ENCODE data around the gene IL10RB. TPM values are rescaled to one million over a fixed set of nuclear protein-coding genes. Genes with fewer than 3 reads are reported as not detected.
"Not testable (repeated sequence)": the region's sequence is repeated elsewhere in the genome, so short reads cannot be mapped to it uniquely, and the experiment has no call there.

Gene IL10RB
- total and polyA plus RNA-seq, 2 experiments from 2014 or later, result 27.1 to 29.2 TPM

GRCh38 chr21:33315946-33316710 is 50.0 kb downstream of the IL10RB start:
- TF ChIP-seq, protein P1, sequence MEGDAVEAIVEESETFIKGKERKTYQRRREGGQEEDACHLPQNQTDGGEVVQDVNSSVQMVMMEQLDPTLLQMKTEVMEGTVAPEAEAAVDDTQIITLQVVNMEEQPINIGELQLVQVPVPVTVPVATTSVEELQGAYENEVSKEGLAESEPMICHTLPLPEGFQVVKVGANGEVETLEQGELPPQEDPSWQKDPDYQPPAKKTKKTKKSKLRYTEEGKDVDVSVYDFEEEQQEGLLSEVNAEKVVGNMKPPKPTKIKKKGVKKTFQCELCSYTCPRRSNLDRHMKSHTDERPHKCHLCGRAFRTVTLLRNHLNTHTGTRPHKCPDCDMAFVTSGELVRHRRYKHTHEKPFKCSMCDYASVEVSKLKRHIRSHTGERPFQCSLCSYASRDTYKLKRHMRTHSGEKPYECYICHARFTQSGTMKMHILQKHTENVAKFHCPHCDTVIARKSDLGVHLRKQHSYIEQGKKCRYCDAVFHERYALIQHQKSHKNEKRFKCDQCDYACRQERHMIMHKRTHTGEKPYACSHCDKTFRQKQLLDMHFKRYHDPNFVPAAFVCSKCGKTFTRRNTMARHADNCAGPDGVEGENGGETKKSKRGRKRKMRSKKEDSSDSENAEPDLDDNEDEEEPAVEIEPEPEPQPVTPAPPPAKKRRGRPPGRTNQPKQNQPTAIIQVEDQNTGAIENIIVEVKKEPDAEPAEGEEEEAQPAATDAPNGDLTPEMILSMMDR (IDR thresholded peaks at IDR 0.05; ENCODE audit: poor library complexity), result no peak
- TF ChIP-seq EZH2 (IDR thresholded peaks at IDR 0.05; ENCODE audit: borderline replicate concordance) (no peak), EZH2phosphoT487 (IDR thresholded peaks at IDR 0.05; ENCODE audit: low read depth, severe bottlenecking, unreplicated experiment) (no peak)
- no peaks in the 10 kb centered on the region for H4K20me1 ChIP-seq (ENCODE audit: insufficient read depth, poor library complexity, severe bottlenecking)
- no peaks in the 10 kb centered on the region for H3K9me2 ChIP-seq (replicated peaks; ENCODE audit: insufficient read depth)
- H3K36me3 ChIP-seq (replicated peaks; ENCODE audit: insufficient read depth, low read depth), result no peaks in the 10 kb centered on the region
- H3K4me1 ChIP-seq (ENCODE audit: insufficient read depth), result no peaks in the 10 kb centered on the region
- no peaks in the 10 kb centered on the region for H3K27me3 ChIP-seq
- H2AFZ ChIP-seq, result no peak overlapping the region
- H3K27ac ChIP-seq, result no peak overlapping the region
- H3K4me3 ChIP-seq, result no peak overlapping the region
- no peaks in the 10 kb centered on the region for H3K79me2 ChIP-seq
- WGBS (ENCODE audit: low lambda C conversion rate, missing lambda C conversion rate), result 71% methylated on average over 5 of the region's 5 CpGs
- H3K9me3 ChIP-seq (ENCODE audit: low read depth), result no peaks in the 10 kb centered on the region
- DNase-seq (ENCODE audit: low spot score), result no peak
- H3K4me2 ChIP-seq, result no peak overlapping the region

- no peak for DNase-seq (ENCODE audit: low spot score)
- H3K79me2 ChIP-seq, result no peaks in the 10 kb centered on the region
- H2AFZ ChIP-seq, result no peak overlapping the region
- TF ChIP-seq EZH2phosphoT487 (IDR thresholded peaks at IDR 0.05; ENCODE audit: low read depth, severe bottlenecking, unreplicated experiment) (no peak), EZH2 (IDR thresholded peaks at IDR 0.05; ENCODE audit: borderline replicate concordance) (no peak)
- TF ChIP-seq, protein P1 (IDR thresholded peaks at IDR 0.05; ENCODE audit: poor library complexity), result no peak
- no peaks in the 10 kb centered on the region for H3K36me3 ChIP-seq (replicated peaks; ENCODE audit: insufficient read depth, low read depth)
- H4K20me1 ChIP-seq (ENCODE audit: insufficient read depth, poor library complexity, severe bottlenecking), result no peaks in the 10 kb centered on the region
- no peak overlapping the region for H3K4me2 ChIP-seq
- H3K9me3 ChIP-seq (ENCODE audit: low read depth), result no peaks in the 10 kb centered on the region
- H3K9me2 ChIP-seq (replicated peaks; ENCODE audit: insufficient read depth), result no peaks in the 10 kb centered on the region
- WGBS (ENCODE audit: low lambda C conversion rate, missing lambda C conversion rate), result 85% methylated on average over 6 of the region's 6 CpGs
- no peak overlapping the region for H3K4me3 ChIP-seq
- no peaks in the 10 kb centered on the region for H3K4me1 ChIP-seq (ENCODE audit: insufficient read depth)
- no peak overlapping the region for H3K27ac ChIP-seq
- no peaks in the 10 kb centered on the region for H3K27me3 ChIP-seq
Measured at GRCh38 chr21:33317145-33317544, 51.0 kb downstream of the IL10RB start.

DNA sequence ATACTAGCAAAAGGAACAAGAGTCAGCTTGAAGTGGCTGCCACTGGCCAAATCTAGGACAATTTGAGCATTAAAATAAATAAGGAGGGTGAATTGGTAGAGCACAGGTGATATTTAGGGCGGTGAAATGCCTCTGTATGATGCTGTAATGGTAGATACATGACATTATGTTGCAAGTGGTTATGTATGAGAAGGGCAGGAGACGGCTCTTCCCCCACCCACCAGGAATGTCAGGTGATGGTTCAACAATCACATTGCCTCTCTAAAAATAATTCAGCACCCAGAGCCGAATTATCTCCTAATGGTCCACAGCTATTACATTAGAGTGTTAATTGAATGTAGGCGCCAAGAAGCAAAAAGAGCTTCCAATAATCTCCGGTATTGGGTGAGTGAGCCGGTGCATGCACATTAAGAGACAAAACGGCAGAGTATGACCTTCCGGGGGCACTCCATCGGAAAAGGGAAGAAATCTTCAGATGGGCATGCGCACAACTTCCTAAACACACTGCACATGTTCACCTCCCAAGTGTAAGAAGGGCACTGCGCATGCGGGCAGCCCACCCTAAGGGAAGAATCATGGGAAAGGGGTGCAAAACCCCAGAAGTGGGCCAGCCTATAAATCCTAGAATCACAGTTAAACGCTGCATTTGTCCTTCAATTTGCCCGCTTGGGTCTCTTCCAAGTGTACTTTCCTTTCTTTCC is 51.8 kb downstream of the IL10RB start:
- H3K27me3 ChIP-seq, result no peaks in the 10 kb centered on the region
- no peak overlapping the region for H2AFZ ChIP-seq
- no peak overlapping the region for H3K4me3 ChIP-seq
- TF ChIP-seq, protein P1 (IDR thresholded peaks at IDR 0.05; ENCODE audit: poor library complexity), result no peak
- TF ChIP-seq EZH2phosphoT487 (IDR thresholded peaks at IDR 0.05; ENCODE audit: low read depth, severe bottlenecking, unreplicated experiment), result no peak
- no peak for TF ChIP-seq EZH2 (IDR thresholded peaks at IDR 0.05; ENCODE audit: borderline replicate concordance)
- H4K20me1 ChIP-seq (ENCODE audit: insufficient read depth, poor library complexity, severe bottlenecking), result no peaks in the 10 kb centered on the region
- H3K9me3 ChIP-seq (ENCODE audit: low read depth), result no peaks in the 10 kb centered on the region
- H3K27ac ChIP-seq, result no peak overlapping the region
- H3K4me1 ChIP-seq (ENCODE audit: insufficient read depth), result no peaks in the 10 kb centered on the region
- no peaks in the 10 kb centered on the region for H3K9me2 ChIP-seq (replicated peaks; ENCODE audit: insufficient read depth)
- no peak overlapping the region for H3K4me2 ChIP-seq
- H3K79me2 ChIP-seq, result no peaks in the 10 kb centered on the region
- 89% methylated on average over 14 of the region's 14 CpGs for WGBS (ENCODE audit: low lambda C conversion rate, missing lambda C conversion rate)
- no peaks in the 10 kb centered on the region for H3K36me3 ChIP-seq (replicated peaks; ENCODE audit: insufficient read depth, low read depth)
- no peak for DNase-seq (ENCODE audit: low spot score)

GRCh38 chr21:33321005-33321404 is 54.8 kb downstream of the IL10RB start:
- H3K9me2 ChIP-seq (replicated peaks; ENCODE audit: insufficient read depth); H3K36me3 ChIP-seq (replicated peaks; ENCODE audit: insufficient read depth, low read depth); H3K27me3 ChIP-seq; H3K79me2 ChIP-seq; H3K9me3 ChIP-seq (ENCODE audit: low read depth); H3K4me1 ChIP-seq (ENCODE audit: insufficient read depth); H3K4me3 ChIP-seq; H3K4me2 ChIP-seq; DNase-seq (ENCODE audit: low spot score); H2AFZ ChIP-seq; H3K27ac ChIP-seq; H4K20me1 ChIP-seq (ENCODE audit: insufficient read depth, poor library complexity, severe bottlenecking): not testable (repeated sequence)
- 90% methylated on average over 17 of the region's 17 CpGs for WGBS (ENCODE audit: low lambda C conversion rate, missing lambda C conversion rate)

DNA sequence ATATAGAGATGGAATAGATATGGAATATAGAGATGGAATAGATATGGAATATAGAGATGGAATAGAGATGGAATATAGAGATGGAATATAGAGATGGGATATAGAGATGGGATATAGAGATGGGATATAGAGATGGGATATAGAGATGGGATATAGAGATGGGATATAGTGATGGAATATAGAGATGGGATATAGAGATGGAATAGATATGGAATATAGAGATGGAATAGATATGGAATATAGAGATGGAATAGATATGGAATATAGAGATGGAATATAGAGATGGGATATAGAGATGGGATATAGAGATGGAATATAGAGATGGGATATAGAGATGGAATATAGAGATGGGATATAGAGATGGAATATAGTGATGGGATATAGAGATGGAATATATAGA is 57.4 kb downstream of the IL10RB start:
- not testable (repeated sequence) for H3K27ac ChIP-seq; H4K20me1 ChIP-seq (ENCODE audit: insufficient read depth, poor library complexity, severe bottlenecking); H3K9me2 ChIP-seq (replicated peaks; ENCODE audit: insufficient read depth); H3K27me3 ChIP-seq; H2AFZ ChIP-seq; DNase-seq (ENCODE audit: low spot score); H3K9me3 ChIP-seq (ENCODE audit: low read depth); H3K36me3 ChIP-seq (replicated peaks; ENCODE audit: insufficient read depth, low read depth)
- Histone ChIP-seq H3K79me2 (peaks cover 31% of the 10 kb centered on the region), H3K4me1 (ENCODE audit: insufficient read depth) (peaks cover 10% of the 10 kb centered on the region), H3K4me2 (peak overlapping the region; percentile 78), H3K4me3 (peak overlapping the region; percentile 66)

Data from hepatocyte (in vitro differentiated cells).